GM12891 (cell line): ENCODE data around the gene TIMM10B.

Experiments
- POLR2AphosphoS5 ChIP-seq: IDR thresholded peaks from 2 replicates; pipeline ENCODE4 v1.6.1; 2011; ENCODE audit warnings: low read depth, low read length, control low read depth
- SPI1 ChIP-seq: IDR thresholded peaks from 2 replicates; pipeline ENCODE4 v1.6.1; 2011; ENCODE audit warnings: low read depth, low read length, control low read depth

GRCh38 chr11:6486256-6486655 lies 5.0 kb downstream of the TIMM10B start:
- TF ChIP-seq POLR2AphosphoS5 = no peak
- TF ChIP-seq SPI1 = no peak
